Measurements from ENCODE around the gene IFNGR1. TPM values are rescaled to one million over a fixed set of nuclear protein-coding genes. Genes with fewer than 3 reads are reported as not detected.

IFNGR1 gene
- total RNA-seq, 1 donor from 2014 or later = 67.3 TPM

DNA sequence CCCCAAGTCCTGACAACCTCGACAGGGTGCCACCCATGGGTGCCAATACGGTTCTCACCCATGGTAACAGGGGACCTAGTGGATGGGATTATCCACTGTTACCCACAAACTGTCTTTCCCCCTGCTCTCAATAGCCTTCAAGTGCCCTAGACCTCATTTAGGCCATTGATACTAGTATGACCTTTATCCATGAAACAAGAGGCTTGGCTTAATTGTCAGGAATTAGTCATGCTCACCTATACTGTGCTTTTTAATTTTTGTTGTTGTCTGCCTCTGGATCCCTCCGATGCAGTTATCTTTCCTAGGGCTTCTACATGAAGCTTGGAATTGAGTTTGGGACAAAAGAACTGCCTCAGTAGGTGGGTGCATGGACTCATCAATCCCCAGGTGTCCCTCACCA, 33.9 kb downstream of the IFNGR1 start:
- no peak overlapping the region for H3K27ac ChIP-seq (ENCODE audit: low read depth, low read length)
- H3K9ac ChIP-seq (ENCODE audit: low read depth in 1 of 3, low read length in 3 of 3) = no peak overlapping the region
- peaks cover 5 to 17% (median 8%) of the 10 kb centered on the region in 3 donors for H3K9me3 ChIP-seq (ENCODE audit: control insufficient read depth in 3 of 3, low read length in 3 of 3)
- H3K36me3 ChIP-seq (ENCODE audit: control insufficient read depth in 3 of 3, insufficient read depth in 3 of 3, low read length in 3 of 3) = no peaks in the 10 kb centered on the region
- no peak overlapping the region for H3K4me3 ChIP-seq (ENCODE audit: low read length in 3 of 3)
- no peaks in the 10 kb centered on the region for H3K27me3 ChIP-seq (ENCODE audit: control insufficient read depth in 3 of 3, insufficient read depth in 3 of 3, low read length in 3 of 3)
- H3K4me1 ChIP-seq (ENCODE audit: control insufficient read depth in 3 of 3, insufficient read depth in 3 of 3, low read length in 3 of 3) = no peaks in the 10 kb centered on the region

DNA sequence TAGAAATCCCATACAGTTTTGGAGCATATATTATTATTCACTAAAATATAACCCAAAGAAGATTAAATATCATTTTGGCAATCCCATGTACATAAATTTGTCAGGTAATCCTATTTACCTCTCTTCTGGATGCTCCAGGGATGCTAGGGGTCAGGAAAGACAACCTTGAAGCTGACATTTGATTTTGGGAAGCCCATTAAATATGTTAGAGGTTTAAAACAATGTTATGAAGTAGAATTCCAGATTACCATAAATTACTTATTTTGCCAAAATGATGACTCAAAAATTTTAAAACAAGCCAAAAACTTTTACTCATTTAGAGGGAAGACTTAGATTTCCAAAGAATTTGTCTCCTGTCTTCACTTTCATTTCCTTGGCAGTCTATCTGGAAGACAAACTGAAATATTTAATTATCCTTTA, 36.5 kb downstream of the IFNGR1 start:
- peaks cover 5 to 17% (median 8%) of the 10 kb centered on the region in 3 donors for H3K9me3 ChIP-seq (ENCODE audit: control insufficient read depth in 3 of 3, low read length in 3 of 3)

DNA sequence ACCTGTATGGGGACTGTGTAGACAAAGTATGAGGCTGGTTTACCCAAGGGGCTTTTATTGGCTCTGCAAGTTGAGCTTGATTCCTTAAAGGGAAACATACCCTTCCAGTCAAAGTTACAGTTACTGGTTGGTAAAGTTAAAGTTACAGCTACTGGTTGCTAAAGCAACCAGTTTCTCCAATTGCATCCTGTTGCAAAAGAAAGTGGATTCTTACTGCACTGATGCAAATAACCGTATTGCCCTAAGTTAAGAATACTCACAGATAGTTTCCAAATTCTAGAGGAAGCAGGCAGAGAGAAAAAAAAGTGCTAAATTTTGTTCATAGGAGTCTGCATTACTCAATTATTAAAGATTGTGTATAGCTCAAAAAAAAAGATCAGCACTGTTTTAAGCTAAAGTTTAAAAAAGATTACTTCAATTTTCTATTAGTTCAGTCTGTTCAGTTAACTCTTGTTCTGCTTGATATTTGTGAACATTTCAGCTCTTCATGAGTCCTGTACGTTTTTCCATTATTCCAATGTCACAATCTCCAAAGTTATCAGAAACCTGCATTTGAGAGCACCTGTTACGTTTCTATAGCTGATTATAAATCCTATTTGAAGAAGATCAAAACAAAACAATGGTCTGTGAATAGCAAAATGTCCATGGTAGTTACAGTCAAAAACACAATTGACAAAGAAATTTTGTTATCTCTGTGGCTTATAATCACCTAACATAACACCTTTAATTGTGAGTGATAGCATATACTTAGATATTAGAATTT, 37.1 kb downstream of the IFNGR1 start:
- H3K9me3 ChIP-seq (ENCODE audit: control insufficient read depth in 3 of 3, low read length in 3 of 3) = peaks cover 5 to 17% (median 8%) of the 10 kb centered on the region in 3 donors
- no peak overlapping the region for H3K4me3 ChIP-seq (ENCODE audit: low read length in 3 of 3)
- H3K27me3 ChIP-seq (ENCODE audit: control insufficient read depth in 3 of 3, insufficient read depth in 3 of 3, low read length in 3 of 3) = no peaks in the 10 kb centered on the region
- no peaks in the 10 kb centered on the region for H3K36me3 ChIP-seq (ENCODE audit: control insufficient read depth in 3 of 3, insufficient read depth in 3 of 3, low read length in 3 of 3)
- H3K4me1 ChIP-seq (ENCODE audit: control insufficient read depth in 3 of 3, insufficient read depth in 3 of 3, low read length in 3 of 3) = no peaks in the 10 kb centered on the region
- H3K9ac ChIP-seq (ENCODE audit: low read depth in 1 of 3, low read length in 3 of 3) = no peak overlapping the region
- H3K27ac ChIP-seq (ENCODE audit: low read depth, low read length) = no peak overlapping the region

More for the DNA sequence above, 36.5 kb downstream of the IFNGR1 start:
- H3K36me3 ChIP-seq (ENCODE audit: control insufficient read depth in 3 of 3, insufficient read depth in 3 of 3, low read length in 3 of 3) = no peaks in the 10 kb centered on the region
- H3K4me3 ChIP-seq (ENCODE audit: low read length in 3 of 3) = no peak overlapping the region
- no peak overlapping the region for H3K27ac ChIP-seq (ENCODE audit: low read depth, low read length)
- no peaks in the 10 kb centered on the region for H3K27me3 ChIP-seq (ENCODE audit: control insufficient read depth in 3 of 3, insufficient read depth in 3 of 3, low read length in 3 of 3)
- H3K9ac ChIP-seq (ENCODE audit: low read depth in 1 of 3, low read length in 3 of 3) = no peak overlapping the region
- H3K4me1 ChIP-seq (ENCODE audit: control insufficient read depth in 3 of 3, insufficient read depth in 3 of 3, low read length in 3 of 3) = no peaks in the 10 kb centered on the region

DNA sequence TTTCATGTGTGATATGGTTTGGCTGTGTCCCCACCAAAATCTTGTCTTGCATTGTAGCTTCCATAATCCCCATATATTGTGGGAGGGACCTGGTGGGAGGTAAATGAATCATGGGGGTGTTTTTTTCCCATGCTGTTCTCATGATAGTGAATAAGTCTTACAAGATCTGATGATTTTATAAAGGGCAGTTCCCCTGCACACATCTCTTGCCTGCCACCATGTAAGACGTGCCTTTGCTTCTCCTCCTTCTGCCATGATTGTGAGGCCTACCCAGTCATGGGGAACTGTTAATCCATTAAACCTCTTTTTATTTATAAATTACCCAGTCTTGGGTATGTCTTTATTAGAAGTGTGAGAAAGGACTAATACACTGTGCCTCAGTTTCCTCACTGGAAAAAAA, 41.6 kb downstream of the IFNGR1 start:
- Histone ChIP-seq H3K4me3 (ENCODE audit: low read length in 3 of 3) (no peak overlapping the region), H3K36me3 (ENCODE audit: control insufficient read depth in 3 of 3, insufficient read depth in 3 of 3, low read length in 3 of 3) (no peaks in the 10 kb centered on the region), H3K27me3 (ENCODE audit: control insufficient read depth in 3 of 3, insufficient read depth in 3 of 3, low read length in 3 of 3) (no peaks in the 10 kb centered on the region), H3K9ac (ENCODE audit: low read depth in 1 of 3, low read length in 3 of 3) (no peak overlapping the region), H3K27ac (ENCODE audit: low read depth, low read length) (no peak overlapping the region), H3K9me3 (ENCODE audit: control insufficient read depth in 3 of 3, low read length in 3 of 3) (peaks cover 0 to 7% (median 0%) of the 10 kb centered on the region in 3 donors), H3K4me1 (ENCODE audit: control insufficient read depth in 3 of 3, insufficient read depth in 3 of 3, low read length in 3 of 3) (no peaks in the 10 kb centered on the region)

DNA sequence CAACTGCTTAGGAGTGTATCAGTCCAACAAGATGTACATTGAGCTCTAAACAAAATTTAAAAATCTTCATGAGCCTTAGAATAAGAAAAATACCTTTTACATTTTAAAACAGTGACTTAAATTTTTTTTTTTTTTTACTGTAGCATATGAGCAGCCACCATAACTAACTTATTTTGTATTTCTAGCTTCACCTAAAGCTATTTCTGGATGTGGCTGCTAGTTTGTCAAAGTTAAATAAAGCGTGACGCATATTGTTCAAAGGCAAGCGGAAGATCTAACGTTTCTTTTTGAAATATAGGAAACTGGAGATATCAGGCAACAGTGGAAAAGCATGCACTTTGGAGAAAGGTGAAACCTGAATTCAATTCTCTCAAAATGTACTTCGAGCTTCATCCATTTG, 42.5 kb downstream of the IFNGR1 start:
- H3K4me1 ChIP-seq (ENCODE audit: control insufficient read depth in 3 of 3, insufficient read depth in 3 of 3, low read length in 3 of 3) = no peaks in the 10 kb centered on the region
- H3K9me3 ChIP-seq (ENCODE audit: control insufficient read depth in 3 of 3, low read length in 3 of 3) = peaks cover 0 to 3% (median 0%) of the 10 kb centered on the region in 3 donors
- H3K36me3 ChIP-seq (ENCODE audit: control insufficient read depth in 3 of 3, insufficient read depth in 3 of 3, low read length in 3 of 3) = no peaks in the 10 kb centered on the region
- H3K27ac ChIP-seq (ENCODE audit: low read depth, low read length) = no peak overlapping the region
- H3K27me3 ChIP-seq (ENCODE audit: control insufficient read depth in 3 of 3, insufficient read depth in 3 of 3, low read length in 3 of 3) = no peaks in the 10 kb centered on the region
- H3K4me3 ChIP-seq (ENCODE audit: low read length in 3 of 3) = no peak overlapping the region
- no peak overlapping the region for H3K9ac ChIP-seq (ENCODE audit: low read depth in 1 of 3, low read length in 3 of 3)

DNA sequence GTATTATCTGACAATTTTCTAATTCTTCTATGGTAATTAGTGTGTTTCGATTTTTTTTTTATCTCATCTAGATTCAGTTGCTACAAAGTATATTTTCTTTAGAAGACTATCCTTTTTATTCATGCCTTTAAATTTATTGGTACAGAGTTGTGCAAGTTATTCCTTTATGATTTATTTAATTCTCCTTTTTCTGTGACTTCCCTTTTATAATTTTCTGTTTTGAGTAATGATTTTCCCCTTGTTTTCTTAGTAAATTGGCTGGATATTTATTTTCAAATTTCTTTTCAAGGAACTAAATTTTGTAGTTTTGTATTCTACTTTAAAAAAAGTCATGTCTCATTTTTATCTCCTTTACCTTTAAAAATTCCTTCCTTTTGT, 43.3 kb downstream of the IFNGR1 start:
- Histone ChIP-seq H3K9me3 (ENCODE audit: control insufficient read depth in 3 of 3, low read length in 3 of 3) (peaks cover 0 to 3% (median 0%) of the 10 kb centered on the region in 3 donors), H3K4me1 (ENCODE audit: control insufficient read depth in 3 of 3, insufficient read depth in 3 of 3, low read length in 3 of 3) (no peaks in the 10 kb centered on the region), H3K36me3 (ENCODE audit: control insufficient read depth in 3 of 3, insufficient read depth in 3 of 3, low read length in 3 of 3) (no peaks in the 10 kb centered on the region), H3K27ac (ENCODE audit: low read depth, low read length) (no peak overlapping the region), H3K4me3 (ENCODE audit: low read length in 3 of 3) (no peak overlapping the region), H3K9ac (ENCODE audit: low read depth in 1 of 3, low read length in 3 of 3) (no peak overlapping the region), H3K27me3 (ENCODE audit: control insufficient read depth in 3 of 3, insufficient read depth in 3 of 3, low read length in 3 of 3) (no peaks in the 10 kb centered on the region)

DNA sequence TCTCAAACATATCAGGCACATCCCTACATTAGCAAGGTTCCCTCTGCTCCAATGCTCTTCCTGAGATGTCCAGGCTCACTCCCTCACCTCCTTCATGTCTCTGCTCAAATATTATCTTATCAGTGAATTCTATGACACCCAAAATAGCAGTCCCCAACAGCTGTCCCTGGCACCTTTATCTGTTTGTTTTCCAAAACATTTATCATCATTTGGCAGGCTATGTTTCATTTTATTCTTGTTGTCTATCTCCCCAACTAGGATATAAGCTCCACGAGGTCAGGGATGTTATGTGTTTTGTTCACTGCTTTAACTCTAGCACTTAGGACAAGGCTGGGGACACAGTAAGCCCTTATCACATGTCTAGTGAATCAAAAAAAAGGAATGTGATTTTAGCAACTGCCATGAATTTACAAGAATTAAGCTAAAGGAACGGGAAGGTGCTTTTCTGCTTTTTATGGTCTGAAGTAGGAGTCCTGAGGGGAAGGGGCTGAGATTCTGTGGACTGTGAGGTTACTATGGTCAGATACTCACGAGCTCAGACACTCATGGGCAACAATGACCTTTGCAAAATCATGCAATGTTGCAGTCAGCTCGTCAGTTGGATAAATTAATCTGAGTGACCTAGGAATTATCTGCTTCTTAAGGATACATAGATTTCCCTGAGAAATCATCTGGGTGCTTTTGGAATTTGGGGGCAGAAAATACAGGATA, 43.9 kb downstream of the IFNGR1 start:
- Histone ChIP-seq H3K4me3 (ENCODE audit: low read length in 3 of 3) (no peak overlapping the region), H3K36me3 (ENCODE audit: control insufficient read depth in 3 of 3, insufficient read depth in 3 of 3, low read length in 3 of 3) (no peaks in the 10 kb centered on the region), H3K4me1 (ENCODE audit: control insufficient read depth in 3 of 3, insufficient read depth in 3 of 3, low read length in 3 of 3) (no peaks in the 10 kb centered on the region), H3K27ac (ENCODE audit: low read depth, low read length) (no peak overlapping the region), H3K27me3 (ENCODE audit: control insufficient read depth in 3 of 3, insufficient read depth in 3 of 3, low read length in 3 of 3) (no peaks in the 10 kb centered on the region), H3K9me3 (ENCODE audit: control insufficient read depth in 3 of 3, low read length in 3 of 3) (no peaks in the 10 kb centered on the region), H3K9ac (ENCODE audit: low read depth in 1 of 3, low read length in 3 of 3) (no peak overlapping the region)

DNA sequence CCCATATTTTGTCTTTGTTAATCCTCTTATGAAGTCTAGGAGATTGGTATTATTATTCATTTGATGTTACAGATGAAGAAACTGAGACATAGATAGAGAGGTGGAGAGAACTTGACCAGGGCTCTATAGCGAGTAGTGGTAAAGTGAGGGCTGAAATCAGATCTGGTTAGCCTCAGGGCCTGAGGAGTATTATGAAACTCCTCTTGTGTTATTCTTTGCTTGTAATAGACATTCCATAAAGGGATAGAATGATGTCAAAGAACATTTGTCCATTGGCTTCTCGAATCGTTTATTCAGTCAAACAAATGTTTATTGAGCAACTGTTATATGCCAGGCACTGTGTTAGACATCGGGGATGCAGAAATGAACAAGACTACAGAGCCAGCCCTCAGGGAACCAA, 45.7 kb downstream of the IFNGR1 start, which contains the start of gene IL22RA2:
Gene IL22RA2, minus strand, starts transcription at position 144 of the 400 bp plus-strand sequence. CDS start 11,895 bp downstream, outside the sequence.
- H3K27ac ChIP-seq (ENCODE audit: low read depth, low read length) = no peak within 1 kb of the TSS
- no peaks in the 10 kb centered on the region for H3K4me1 ChIP-seq (ENCODE audit: control insufficient read depth in 3 of 3, insufficient read depth in 3 of 3, low read length in 3 of 3)
- H3K9ac ChIP-seq (ENCODE audit: low read depth in 1 of 3, low read length in 3 of 3) = no peak within 1 kb of the TSS
- no peaks in the 10 kb centered on the region for H3K36me3 ChIP-seq (ENCODE audit: control insufficient read depth in 3 of 3, insufficient read depth in 3 of 3, low read length in 3 of 3)
- H3K9me3 ChIP-seq (ENCODE audit: control insufficient read depth in 3 of 3, low read length in 3 of 3) = no peaks in the 10 kb centered on the region
- no peak within 1 kb of the TSS for H3K4me3 ChIP-seq (ENCODE audit: low read length in 3 of 3)
- H3K27me3 ChIP-seq (ENCODE audit: control insufficient read depth in 3 of 3, insufficient read depth in 3 of 3, low read length in 3 of 3) = no peaks in the 10 kb centered on the region

DNA sequence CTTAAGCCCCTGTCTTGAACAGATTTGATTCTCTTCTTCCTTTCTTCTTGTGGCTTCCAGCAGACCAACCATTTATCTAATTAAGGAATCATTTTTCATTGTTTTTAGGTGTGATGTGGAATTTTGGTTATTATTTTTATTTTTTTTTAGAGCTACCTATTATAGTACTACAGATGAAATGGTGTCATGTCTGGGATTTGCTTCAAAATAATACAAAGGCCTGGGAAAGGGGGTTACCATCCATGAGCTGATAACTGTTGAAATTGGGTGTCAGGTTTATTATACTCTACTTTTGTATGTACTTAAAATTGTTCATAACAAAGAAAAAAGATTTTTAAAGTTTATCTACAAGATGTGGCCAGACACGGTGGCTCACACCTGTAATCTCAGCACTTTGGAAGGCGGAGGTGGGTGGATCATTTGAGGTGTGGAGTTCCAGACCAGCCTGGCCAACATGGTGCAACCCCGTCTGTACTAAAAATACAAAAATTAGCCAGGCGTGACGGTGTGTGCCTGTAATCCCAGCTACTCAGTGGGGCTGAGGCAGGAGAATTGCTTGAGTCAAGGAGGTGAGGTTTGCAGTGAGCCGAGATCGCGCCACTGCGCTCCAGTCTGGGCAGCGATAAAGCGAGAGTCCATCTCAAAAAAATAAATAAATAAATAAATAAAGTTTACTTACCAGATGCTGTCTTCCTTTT, 46.3 kb downstream of the IFNGR1 start:
- Histone ChIP-seq H3K9me3 (ENCODE audit: control insufficient read depth in 3 of 3, low read length in 3 of 3) (no peaks in the 10 kb centered on the region), H3K4me1 (ENCODE audit: control insufficient read depth in 3 of 3, insufficient read depth in 3 of 3, low read length in 3 of 3) (no peaks in the 10 kb centered on the region), H3K4me3 (ENCODE audit: low read length in 3 of 3) (no peak overlapping the region), H3K9ac (ENCODE audit: low read depth in 1 of 3, low read length in 3 of 3) (no peak overlapping the region), H3K36me3 (ENCODE audit: control insufficient read depth in 3 of 3, insufficient read depth in 3 of 3, low read length in 3 of 3) (no peaks in the 10 kb centered on the region), H3K27me3 (ENCODE audit: control insufficient read depth in 3 of 3, insufficient read depth in 3 of 3, low read length in 3 of 3) (no peaks in the 10 kb centered on the region), H3K27ac (ENCODE audit: low read depth, low read length) (no peak overlapping the region)
